Activated naive CD4-positive, alpha-beta T cell (primary cell): ENCODE measurements around the gene SPAM1.
"Not testable (repeated sequence)": the region's sequence is repeated elsewhere in the genome, so short reads cannot be mapped to it uniquely, and the experiment has no call there.

Experiments
- DNase-seq, 4 experiments: peaks; one replicate each; lab custom pipeline; 2025; lab: John Stamatoyannopoulos, UW

SPAM1 gene

DNA sequence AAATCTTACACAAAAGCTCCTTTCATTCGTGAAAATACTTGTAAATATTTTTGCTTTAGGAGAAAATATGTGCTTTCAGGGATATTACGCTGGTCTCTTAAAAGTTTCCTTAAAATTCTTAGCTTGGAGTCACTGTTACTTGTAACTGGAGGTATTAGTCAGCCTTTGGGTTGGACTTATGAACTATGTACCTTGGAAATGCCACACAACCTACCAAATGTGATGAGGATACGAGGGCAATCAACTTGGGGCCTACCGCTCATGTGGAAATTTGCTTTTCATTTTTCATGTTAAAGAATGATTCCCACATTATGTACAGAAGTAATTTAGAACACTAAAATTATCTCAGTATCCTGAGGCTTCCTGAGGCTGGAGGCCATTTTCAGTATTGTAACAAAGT is 23.1 kb downstream of the SPAM1 start:
- no peak for DNase-seq

DNA sequence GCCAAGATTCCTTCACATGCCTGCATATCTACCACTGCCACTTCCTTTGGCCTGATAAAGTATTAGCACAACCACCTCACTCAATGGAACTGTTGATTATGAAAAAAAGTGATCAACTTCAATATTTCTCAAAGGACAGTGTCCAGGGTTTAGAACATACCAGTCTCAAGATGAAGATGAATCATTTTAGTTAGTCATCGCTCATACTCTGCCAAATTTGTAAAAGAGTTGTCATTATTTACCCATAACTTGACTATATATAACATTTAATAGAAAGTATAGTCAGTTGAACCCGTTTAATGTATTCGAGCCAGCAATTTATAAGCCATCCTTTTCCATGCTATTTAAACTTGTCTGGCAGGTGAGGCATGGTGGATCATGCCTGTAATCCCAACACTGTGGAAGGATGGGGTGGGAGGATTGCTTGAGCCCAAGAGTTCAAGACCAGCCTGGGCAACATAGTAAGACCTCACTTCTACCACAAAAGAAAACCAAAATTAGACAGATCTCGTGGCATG is 33.2 kb downstream of the SPAM1 start:
- DNase-seq = no peak

DNA sequence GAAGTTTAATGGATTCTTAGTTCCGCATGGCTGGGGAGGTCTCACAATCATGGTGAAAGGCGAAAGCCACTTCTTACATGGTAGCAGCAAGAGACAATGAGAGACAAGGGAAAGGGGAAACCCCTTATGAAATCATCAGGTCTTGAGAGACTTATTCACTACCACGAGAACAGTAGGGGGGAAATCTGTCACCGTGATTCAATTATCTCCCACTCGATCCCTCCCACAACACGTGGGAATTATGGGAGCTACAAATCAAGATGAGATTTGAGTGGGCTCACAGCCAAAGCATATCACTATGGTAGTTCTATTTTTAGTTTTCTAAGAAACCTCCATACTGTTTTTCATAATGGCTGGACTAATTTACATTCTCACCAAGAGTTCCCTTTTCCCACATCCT is 36.7 kb downstream of the SPAM1 start:
- no peak for DNase-seq

DNA sequence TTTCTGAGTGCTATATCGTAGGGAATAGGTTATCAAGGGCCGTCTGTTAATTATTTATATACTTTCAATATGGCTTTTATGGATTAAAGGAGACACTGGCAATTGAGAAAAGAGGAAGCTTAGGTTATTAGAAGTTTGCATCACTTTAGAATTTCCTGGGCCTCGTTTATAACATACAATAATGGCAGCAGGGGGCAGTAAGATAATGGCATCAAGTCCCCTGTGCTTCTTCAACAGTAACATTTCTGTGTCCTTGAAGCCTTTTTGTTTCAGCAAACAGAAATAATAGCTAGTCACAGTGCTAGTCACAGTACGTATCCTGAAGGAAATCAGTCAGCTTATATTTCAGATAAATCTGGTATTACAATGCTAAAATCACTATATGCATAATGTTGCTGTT is 41.9 kb downstream of the SPAM1 start:
- no peak for DNase-seq

DNA sequence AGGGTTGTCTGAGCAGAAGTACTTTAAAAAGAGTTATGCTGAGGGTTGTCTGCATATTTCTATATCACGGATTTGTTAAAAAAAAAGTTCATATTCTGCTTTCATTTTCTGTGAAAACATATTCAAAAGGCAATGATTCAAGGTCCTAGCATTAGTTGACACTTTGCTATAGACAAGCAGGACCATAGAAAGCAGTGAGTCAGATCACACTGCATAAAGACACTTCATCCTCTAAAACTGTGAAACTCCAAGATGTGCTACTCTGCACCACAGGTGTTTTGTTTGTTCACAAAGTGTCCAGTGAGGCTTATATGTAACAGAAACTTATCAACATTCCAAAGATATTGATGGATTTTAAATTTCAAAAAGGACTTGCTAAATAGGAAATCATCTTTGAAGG is 47.0 kb downstream of the SPAM1 start:
- no peak for DNase-seq

DNA sequence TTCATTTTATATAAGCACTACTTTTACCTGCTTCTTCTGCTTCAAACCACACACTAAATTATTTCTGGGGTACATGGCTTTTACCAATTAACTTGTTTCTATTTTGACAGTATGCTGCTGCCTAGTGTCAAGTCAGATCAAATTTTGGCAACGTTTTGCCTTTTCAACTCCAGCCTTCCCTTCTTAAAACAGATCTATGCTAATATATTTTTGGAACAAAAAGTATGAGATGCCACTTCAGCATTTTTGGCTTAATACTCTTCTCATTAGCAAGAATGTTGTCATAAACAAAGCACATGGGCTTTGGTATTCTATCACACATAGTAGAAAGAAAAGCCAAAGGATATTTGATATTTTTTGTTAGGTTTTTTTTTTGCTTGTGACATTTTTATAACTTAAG is 47.8 kb downstream of the SPAM1 start:
- no peak for DNase-seq

DNA sequence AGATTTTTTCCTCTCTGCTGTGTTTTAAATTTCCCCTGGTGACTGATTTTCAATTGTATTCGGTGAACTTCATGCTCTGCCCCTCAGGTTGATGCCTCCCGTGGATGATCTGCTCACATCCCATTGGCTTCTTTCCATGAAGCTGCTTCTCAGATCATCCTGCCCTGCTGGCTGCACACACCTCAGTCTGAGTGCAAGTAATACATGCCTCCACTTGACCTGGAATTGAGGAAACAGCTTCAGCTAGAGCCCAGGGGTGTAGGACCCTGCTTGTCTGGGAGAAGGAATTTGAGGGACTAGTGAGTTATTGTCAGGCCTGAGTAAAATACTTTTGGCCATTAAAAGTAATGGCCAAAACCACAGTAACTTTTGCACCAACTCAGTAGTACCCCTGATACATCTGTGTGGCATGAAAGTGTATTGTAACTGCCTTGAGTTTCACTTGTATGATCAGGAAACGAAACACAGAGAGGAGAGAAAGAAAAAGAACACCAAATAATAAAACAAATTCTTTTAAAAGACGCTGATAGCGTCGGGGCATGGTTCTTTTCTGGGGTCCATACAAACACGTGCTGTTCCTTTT is 49.4 kb downstream of the SPAM1 start:
- DNase-seq = no peak

DNA sequence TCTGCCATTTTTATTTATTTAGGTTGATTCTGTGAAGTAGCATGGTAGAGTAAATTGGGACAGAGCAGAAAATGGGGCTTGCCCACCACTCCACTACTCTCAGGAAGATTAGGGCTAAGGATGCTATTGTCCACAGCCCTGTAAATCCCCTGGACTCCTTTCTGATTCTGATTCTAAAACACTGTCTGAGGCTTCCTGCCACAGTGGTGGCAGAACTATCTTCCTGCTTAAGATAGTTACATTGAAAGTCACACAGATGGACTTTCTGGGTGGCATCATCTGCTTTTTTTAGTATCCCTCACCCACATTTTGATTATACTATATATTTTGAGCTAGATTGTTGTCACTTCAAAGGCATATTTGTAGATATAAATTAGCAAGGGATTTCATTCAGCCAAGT is 50.0 kb downstream of the SPAM1 start:
- no peak for DNase-seq

DNA sequence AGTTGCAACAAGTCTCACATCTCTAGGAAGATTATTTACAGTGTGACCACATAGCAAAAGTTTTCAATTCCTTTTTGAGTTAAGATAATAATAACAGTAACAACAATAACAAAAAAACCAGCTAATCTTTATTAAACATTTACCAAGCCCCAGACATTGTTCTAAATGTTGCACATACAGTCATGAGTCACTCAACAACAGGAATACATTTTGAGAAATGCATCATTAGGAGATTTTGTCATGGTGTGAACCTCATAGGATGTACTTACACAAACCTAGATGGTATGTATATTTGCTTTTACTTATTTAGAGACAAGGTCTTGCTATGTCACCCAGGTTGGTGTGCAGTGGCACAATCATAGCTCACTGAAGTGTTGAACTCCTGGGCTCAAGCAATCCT is 52.0 kb downstream of the SPAM1 start:
- DNase-seq = no peak

DNA sequence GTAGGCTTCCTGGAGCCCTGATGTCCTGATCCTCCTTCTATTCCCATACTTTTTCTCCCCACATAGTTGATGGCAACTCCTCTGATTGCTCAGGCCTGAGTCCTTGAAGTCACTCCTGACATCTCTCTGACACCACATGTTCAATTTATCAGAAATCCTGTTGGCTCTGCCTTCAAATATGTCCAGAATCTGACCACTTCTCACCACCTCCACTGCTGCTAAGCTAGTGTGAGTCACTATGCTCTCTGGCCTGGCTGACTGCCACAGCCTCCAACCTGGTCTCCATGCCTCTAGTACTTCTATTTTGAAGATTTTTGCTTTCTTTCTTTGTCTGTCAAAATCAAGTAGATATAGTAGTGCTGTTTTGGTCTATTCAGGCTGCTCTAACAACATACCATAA is 54.8 kb downstream of the SPAM1 start:
- DNase-seq = no peak

DNA sequence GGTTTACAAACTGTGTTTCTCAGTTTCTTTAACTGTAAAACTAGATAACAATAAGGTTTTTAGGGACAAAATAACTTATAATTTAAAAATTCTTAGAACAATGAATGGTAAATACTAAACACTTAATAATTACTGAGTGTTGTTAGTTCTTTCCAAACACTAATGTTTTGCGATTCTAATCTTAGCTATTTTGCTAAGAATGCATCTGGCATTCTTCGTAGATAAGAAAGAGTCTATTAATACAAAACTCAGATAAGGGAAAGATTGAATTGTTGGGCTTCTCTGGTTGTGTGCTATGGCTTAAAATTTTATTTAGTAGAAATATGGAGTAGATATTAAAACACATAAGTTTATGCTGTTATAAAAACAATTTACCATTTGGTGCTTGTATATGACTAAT is 62.4 kb downstream of the SPAM1 start:
- no peak for DNase-seq

DNA sequence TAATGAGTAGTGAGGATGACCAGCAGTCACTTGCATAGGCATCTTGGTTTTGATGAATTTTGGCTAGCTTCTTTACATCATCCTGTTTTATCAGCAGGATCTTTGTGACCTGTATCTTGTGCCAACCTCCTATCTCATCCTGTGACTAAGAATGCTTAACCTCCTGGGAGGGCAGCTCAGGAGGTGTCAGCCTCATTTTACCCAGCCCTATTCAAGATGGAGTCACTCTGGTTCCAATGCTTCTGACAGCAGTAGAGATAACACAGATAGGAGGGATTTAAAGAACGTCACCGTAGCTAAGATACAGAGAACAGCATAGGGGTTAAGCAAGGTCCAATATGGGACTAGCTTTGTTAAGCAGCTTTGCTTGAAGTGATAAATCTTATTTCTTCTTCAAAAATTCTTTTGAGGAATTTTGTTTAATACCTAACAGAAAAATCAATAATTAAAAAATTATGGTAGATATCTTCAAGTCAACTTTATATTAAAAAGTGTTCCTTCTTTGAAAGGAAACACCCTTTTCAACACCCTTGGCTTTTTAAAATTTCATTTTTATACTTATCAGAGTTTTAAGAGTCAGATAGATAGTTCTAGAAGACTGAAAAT is 68.0 kb downstream of the SPAM1 start:
- no peak for DNase-seq

DNA sequence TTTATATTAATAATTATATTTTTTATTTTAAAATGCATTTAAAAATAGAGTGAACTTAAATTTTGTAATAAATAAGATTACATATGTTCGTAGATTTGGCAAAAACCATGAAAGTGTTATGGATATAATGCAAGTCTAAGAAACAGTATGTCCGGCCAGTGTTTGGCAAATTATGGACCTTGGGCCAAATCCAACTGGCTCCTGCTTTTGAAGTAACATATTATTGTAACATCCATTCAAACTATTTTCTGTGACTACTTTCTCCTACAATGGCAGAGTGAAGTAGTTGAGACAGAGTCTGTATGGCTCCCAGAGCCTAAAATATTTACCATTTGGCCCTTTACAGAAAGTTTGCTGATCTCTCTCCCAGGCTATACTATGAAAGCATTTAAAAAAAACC is 69.0 kb downstream of the SPAM1 start:
- no peak for DNase-seq

DNA sequence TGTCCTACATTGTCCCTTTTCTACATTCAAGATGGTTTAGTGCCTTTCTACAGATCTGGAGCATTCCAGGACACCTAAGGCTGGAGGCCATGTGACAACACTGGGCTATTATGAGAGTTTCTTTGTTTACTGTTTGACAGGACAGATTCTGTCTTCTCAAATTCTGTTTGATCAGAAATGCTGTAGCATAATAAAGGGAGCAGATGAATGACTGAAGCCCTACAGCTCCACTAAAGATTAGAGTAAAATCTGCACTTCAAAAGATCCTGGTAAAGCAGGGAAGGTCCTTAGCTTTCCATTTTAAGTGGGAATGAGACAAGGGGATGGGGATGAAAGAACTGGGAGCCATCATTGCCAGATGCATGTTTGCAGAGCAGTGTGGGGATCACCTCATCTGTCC is 69.4 kb downstream of the SPAM1 start:
- DNase-seq = no peak

DNA sequence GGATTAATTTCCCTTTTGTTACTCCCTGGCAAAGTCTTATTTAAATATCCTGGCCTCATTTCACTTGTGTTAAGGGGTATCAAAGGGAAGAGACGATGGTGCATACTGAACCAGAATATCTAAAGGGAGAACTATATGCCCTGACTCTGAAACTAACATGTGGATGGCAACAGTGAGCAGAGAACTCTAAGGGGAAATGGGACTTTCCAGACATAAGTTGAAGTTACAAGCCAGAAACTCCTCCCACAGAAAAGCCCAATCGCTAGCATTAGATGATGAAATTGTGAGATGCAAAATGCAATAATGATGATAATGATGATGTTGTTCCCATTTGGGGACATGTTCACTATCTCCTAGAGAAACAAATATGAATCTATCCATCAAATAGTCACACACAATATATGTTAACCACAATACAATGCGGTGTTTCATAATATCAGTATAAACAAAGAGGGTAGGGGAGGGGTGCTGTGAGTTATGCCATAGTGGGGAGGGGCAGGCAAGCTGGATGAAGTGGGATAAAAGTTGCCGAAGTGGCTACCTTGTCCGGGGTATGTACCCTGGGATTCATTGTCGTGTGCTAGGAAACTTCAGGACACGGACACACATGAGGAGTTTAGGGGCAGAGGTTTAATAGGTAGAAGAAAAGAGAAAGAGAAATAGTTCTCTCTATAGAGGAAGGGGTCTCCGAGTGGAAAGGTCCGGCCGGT is 70.7 kb downstream of the SPAM1 start:
- DNase-seq = no peak

DNA sequence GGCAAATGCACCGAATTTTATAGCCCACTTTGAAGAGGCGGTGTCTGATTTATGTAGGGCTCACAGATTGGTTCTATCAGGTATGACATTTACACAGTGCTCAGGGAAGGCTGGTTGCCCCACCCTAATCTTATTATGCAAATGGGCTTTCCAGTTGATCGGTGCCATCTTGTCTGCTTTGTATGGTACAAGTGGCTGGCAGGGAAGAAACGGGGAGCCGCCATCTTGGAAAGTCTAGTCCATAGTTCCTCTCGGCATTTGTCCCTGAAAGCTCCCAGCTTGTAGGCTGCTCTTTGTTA is 71.2 kb downstream of the SPAM1 start:
- DNase-seq = no peak

DNA sequence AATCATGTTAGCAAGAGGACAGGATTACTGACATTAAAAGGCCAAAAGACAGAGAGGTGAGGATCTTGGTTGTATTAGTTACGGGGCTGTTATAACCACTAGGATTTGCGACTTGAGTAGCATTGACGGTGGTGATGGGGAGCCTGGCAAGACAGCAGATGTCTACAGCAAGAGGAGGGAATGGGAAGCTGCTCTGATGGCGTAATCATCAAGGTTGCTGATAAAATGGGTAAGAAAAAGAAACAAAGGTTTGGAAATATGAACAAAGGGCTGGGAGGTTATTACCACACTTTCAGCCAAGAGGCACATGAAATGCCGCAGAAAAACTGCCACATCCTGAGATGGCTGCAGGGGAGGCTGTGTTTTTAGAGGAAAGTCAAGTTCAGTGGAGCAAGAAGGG is 73.9 kb downstream of the SPAM1 start:
- DNase-seq = no peak

DNA sequence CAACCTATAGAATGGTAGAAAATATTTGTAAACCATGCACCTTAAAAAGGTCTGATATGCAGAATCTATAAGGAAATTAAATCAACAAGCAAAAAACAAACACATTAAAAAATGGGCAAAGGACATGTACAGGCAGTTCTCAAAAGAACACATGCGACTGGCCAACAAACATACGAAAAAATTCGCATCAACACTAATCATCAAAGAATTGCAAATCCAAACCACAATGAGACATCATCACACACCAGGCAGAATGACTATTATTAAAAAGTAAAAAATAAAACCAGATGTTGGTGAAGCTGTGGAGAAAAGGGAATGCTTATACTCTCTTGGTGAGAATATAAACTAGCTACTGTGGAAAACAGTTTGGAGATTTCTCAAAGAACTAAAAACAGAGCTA is 74.7 kb downstream of the SPAM1 start:
- no peak for DNase-seq

DNA sequence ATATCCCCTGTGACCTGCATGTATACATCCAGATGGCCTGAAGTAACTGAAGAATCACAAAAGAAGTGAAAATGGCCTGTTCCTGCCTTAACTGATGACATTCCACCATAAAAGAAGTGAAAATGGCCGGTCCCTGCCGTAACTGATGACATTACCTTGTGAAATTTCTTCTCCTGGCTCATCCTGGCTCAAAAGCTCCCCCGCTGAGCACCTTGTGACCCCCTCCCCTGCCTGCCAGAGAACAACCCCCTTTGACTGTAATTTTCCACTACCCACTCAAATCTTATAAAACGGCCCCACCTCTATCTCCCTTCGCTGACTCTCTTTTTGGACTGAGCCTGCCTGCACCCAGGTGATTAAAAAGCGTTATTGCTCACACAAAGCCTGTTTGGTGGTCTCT is 83.3 kb downstream of the SPAM1 start:
- DNase-seq = not testable (repeated sequence)

DNA sequence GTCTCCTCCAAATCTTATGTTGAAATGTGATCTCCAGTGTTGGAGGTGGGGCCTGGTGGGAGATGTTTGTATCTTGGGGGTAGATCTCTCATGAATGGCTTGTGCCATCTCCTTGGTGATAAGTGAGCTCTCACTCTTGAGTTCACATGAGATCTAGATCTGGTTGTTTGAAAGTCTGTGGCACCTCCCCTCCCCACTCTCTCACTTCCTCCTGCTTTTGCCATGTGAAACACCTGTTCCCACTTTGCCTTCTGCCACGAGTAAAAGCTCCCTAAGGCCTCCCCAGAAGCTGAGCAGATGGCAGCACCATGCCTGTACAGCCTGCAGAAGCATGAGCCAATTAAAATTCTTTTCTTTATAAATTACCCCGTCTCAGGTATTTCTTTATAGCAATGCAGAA is 84.3 kb downstream of the SPAM1 start:
- DNase-seq = no peak
